Activated naive CD4-positive, alpha-beta T cell treated with anti-CD3 and anti-CD28 coated beads for 36 hours (primary cell): ENCODE data around the gene CDC42SE1. TPM values are rescaled to one million over a fixed set of nuclear protein-coding genes. Genes with fewer than 3 reads are reported as not detected.

Source experiments
- CTCF ChIA-PET: fragments of 350-600 bp; sonication (Branson Sonifier 250); formaldehyde crosslinking; loops from one replicate; lab custom pipeline; 2021; ENCODE audit warnings: antibody characterized with exemption; lab: Charles Lee
- DNase-seq: peaks from one replicate; pipeline ENCODE4 v3.0.0-alpha.2; 2020
- H3K27ac Mint-ChIP-seq: one replicate; pipeline ENCODE4 v1.8.0; 2021; ENCODE audit warnings: mild to moderate bottlenecking, mixed read lengths
- H3K27me3 Mint-ChIP-seq: one replicate; pipeline ENCODE4 v1.8.0; 2021; ENCODE audit warnings: low read depth, mixed read lengths
- H3K36me3 Mint-ChIP-seq: one replicate; pipeline ENCODE4 v1.8.0; 2021; ENCODE audit warnings: low read depth, mixed read lengths
- H3K4me1 Mint-ChIP-seq: one replicate; pipeline ENCODE4 v1.8.0; 2021; ENCODE audit warnings: low read depth, mixed read lengths
- H3K4me3 Mint-ChIP-seq: one replicate; pipeline ENCODE4 v1.8.0; 2021; ENCODE audit warnings: mild to moderate bottlenecking, moderate library complexity, mixed read lengths
- H3K9me3 Mint-ChIP-seq: one replicate; pipeline ENCODE4 v1.8.0; 2021; ENCODE audit warnings: mixed read lengths
- intact Hi-C: fragments of 100-400 bp; cut with micrococcal nuclease; formaldehyde crosslinking; loops from one replicate; pipeline ENCODE4 v1.15.1; 2023
- total RNA-seq, 2 experiments: library from RNA; stranded (reverse); gene quantifications; one replicate each; pipeline ENCODE4 v1.2.3, GENCODE V29; 2021

The CDC42SE1 gene
- total RNA-seq, 2 experiments from 2014 or later, result 98.1 to 99.0 TPM

DNA sequence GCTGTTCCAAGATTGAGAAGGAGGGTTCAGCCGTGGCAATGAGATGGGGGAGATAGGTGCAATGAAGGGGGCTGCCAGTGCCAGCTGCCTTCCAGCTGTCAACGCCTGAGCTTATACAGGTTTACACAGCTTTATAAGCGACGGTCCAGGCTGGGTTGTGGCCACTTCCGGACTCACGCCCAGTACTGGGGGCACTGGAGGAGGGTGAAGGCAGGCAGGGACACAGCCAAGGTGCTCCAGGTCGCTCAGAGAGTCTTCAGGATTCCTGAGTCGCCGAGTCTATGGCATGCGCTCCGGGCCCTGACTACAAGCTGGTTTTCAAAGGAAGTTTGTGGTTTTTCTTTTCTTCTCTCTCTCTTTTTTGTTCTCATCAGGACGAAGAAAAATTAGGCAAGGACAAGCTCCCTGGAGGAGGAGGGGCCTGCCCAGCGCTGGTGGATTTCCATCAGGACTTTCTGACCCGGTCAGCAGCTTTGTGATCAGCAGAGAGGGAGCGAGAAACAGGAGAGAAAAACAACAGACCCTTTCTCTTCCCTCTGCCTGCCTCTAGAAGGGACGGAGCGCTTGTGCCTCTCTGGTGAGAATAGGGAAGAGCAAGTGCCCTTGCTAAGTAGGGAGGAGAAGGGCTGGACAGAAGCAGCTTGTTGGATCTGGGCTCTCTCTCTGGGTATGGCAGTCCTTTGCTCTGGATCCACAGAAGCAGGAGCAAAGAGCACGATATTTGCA is 52.9 kb downstream of the CDC42SE1 start, which contains the start of gene MINDY1:
Gene MINDY1 (minus strand): TSS at position 576 of the 726 bp plus-strand sequence. CDS start 4,285 bp downstream, outside the sequence.
- DNase-seq, result peak; percentile 65
- Mint-ChIP-seq H3K4me3 (peak within 1 kb of the TSS; percentile 92), H3K27ac (peak within 1 kb of the TSS; percentile 99), H3K27me3 (no peaks in the 10 kb centered on the region), H3K36me3 (peaks cover 8% of the 10 kb centered on the region), H3K4me1 (peaks cover 66% of the 10 kb centered on the region), H3K9me3 (no peaks in the 10 kb centered on the region)
- CTCF ChIA-PET, result interaction anchor here (0.5 to 4.7 kb wide), 21 partner anchors 11 to 444 kb away, joined by 3 to 54 read pairs (median 4); partner anchors contain the start of genes C1orf56 and CERS2
- intact Hi-C loops, result loop anchor here (1.0 to 10.0 kb wide), 5 partner anchors 27 to 642 kb away; partner anchors contain the start of genes CTSS, GOLPH3L and RPRD2

DNA sequence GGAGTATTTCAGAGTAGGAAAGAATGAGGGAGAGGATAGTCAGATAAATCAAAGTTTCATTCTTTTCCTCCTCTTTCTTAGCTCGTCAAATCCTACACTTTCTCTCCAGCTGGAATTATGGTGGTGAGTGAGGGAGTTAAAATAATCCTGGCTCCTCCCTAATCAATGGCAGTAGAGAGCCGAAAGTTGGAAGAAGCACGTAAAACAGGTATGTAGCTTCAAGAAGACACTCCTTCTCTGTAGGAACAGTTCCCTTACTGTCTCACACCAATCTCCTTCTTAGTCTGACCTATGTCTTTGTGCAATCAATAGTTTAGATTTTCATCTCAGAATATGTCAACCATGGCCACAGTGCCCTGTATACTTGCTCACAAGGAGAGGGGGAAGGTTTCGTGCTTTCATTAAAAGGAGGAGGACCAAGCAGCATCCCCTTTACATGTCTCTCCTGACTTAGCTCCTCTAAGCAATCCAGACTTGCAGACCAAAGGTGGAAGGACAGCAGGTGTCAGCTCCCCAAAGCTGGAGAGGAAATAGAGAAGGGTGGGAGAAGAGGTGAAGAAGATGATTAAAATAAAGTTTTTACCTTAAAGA is 53.6 kb downstream of the CDC42SE1 start:
- peaks cover 8% of the 10 kb centered on the region for H3K36me3 Mint-ChIP-seq
- CTCF ChIA-PET, result interaction anchor here (0.5 to 4.7 kb wide), 17 partner anchors 10 to 388 kb away, joined by 3 to 54 read pairs (median 5); partner anchors contain the start of genes C1orf56 and CERS2

DNA sequence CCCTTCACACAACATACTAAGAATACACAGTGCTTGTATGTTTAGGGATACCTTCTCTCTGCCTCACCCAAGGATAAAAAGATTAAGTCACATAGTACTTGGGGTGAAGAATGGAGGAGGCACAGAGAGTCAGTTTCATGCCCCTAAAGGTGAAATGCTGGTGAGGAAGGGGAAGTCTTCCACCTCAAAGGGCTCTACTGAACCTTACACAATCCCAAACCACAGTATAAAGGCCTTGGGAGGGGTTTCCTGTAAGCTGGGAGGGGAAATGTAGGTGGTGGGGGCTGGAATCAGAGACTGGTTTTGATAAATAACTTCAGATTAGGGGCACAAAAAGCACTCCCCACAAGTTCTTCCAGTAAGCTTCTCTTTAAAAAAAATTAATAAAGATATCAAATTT is 56.2 kb downstream of the CDC42SE1 start:
- no peaks in the 10 kb centered on the region for H3K27me3 Mint-ChIP-seq
- H3K27ac Mint-ChIP-seq, result peak overlapping the region; percentile 89
- peak; percentile 31 for DNase-seq
- peak overlapping the region; percentile 39 for H3K4me3 Mint-ChIP-seq
- H3K36me3 Mint-ChIP-seq, result peaks cover 9% of the 10 kb centered on the region
- intact Hi-C loops, result loop anchor here (2.0 to 10.0 kb wide), 3 partner anchors 158 to 638 kb away; partner anchors contain the start of genes ENSA and RPRD2
- no peaks in the 10 kb centered on the region for H3K9me3 Mint-ChIP-seq
- CTCF ChIA-PET, result interaction anchor here (1.1 to 10.8 kb wide), 3 partner anchors 7 to 23 kb away, joined by 3 to 171 read pairs (median 54); partner anchors contain the start of genes ANXA9 and CERS2
- peaks cover 68% of the 10 kb centered on the region for H3K4me1 Mint-ChIP-seq

More for the DNA sequence above, 53.6 kb downstream of the CDC42SE1 start:
- intact Hi-C loops, result loop anchor here (1.0 to 10.0 kb wide), 5 partner anchors 27 to 641 kb away; partner anchors contain the start of genes CTSS, GOLPH3L and RPRD2
- Mint-ChIP-seq H3K9me3 (no peaks in the 10 kb centered on the region), H3K4me1 (peaks cover 67% of the 10 kb centered on the region), H3K27ac (peak overlapping the region; percentile 99), H3K4me3 (peak overlapping the region; percentile 92), H3K27me3 (no peaks in the 10 kb centered on the region)
- peak; percentile 15 for DNase-seq

DNA sequence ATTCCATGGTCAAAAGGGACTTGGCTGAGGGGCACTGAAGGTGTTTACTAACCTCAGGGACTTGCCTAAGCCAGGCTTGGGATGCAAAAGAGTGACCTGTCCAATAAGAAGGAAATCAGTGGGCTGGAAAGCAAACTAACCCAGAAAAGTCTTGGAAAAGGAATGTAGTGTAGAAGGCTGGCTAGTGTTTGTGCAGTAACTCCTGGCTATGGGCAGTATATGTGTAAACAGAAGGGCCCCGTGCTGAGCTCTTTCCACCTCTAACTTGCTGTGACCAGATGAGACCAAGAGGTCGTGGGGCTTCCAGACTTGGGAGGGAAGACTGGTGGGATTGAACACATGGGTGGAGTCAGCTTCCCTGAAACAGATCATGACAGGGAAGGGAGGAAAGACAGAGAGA is 56.8 kb downstream of the CDC42SE1 start:
- H3K9me3 Mint-ChIP-seq, result no peaks in the 10 kb centered on the region
- peaks cover 63% of the 10 kb centered on the region for H3K4me1 Mint-ChIP-seq
- intact Hi-C loops, result loop anchor here (2.0 to 10.0 kb wide), 3 partner anchors 158 to 638 kb away; partner anchors contain the start of genes ENSA and RPRD2
- H3K4me3 Mint-ChIP-seq, result no peak overlapping the region
- H3K36me3 Mint-ChIP-seq, result peaks cover 9% of the 10 kb centered on the region
- CTCF ChIA-PET, result interaction anchor here (1.1 to 10.8 kb wide), 2 partner anchors 12 to 22 kb away, joined by 3 to 171 read pairs; partner anchors contain the start of genes ANXA9 and CERS2
- peak overlapping the region; percentile 89 for H3K27ac Mint-ChIP-seq
- no peak for DNase-seq
- H3K27me3 Mint-ChIP-seq, result no peaks in the 10 kb centered on the region

DNA sequence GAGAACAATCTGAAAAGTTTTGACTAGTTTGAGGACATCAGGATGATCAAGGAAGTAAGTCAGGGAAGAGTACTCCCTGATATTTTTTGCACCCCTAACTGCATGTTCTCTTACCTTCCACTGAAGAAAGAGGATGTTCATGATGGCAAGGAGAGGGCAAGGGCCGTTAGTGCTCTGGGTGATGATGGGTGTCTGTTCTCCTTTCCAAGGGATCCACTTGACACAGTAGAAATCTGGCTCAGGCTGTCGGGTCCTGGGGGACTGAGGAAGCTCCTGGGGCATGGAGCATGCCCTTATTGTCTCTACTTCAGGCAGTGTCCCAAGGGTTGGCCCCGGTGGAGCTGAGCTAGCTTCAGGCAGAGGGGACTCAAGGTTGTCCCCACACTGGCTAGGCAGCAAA is 57.4 kb downstream of the CDC42SE1 start:
- Mint-ChIP-seq H3K4me1 (peaks cover 58% of the 10 kb centered on the region), H3K27ac (peak overlapping the region; percentile 56), H3K27me3 (no peaks in the 10 kb centered on the region), H3K36me3 (peaks cover 9% of the 10 kb centered on the region), H3K9me3 (no peaks in the 10 kb centered on the region), H3K4me3 (no peak overlapping the region)
- CTCF ChIA-PET, result interaction anchor here (1.1 to 10.8 kb wide), 3 partner anchors 12 to 23 kb away, joined by 3 to 171 read pairs (median 3); partner anchors contain the start of genes ANXA9 and CERS2
- intact Hi-C loops, result loop anchor here (2.0 to 10.0 kb wide), 3 partner anchors 157 to 637 kb away; partner anchors contain the start of genes ENSA and RPRD2
- no peak for DNase-seq

DNA sequence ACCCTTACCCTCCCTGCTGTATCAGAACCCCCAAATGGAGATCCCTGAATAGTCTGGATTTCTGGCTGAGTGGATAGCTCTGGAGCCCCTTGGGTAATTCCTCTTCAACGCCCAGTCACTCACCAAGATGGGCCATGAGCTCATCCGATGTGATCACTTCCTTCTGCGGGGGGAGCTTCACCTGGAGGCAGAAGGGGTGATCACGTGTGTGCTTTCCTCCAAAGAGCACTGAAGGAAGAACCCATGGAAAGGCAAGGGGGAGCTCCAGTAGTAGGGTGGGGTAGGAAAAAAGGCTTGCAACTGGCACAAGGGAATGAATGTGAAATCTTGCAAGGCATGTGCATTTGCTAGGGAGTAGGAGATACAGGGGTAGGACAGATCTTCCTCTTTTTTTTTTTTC is 57.8 kb downstream of the CDC42SE1 start:
- CTCF ChIA-PET, result interaction anchor here (0.9 to 10.8 kb wide), 3 partner anchors 21 to 746 kb away, joined by 3 to 171 read pairs (median 3); partner anchors contain the start of genes ANXA9 and CERS2
- intact Hi-C loops, result loop anchor here (2.0 to 10.0 kb wide), 3 partner anchors 157 to 637 kb away; partner anchors contain the start of genes ENSA and RPRD2
- Mint-ChIP-seq H3K27me3 (no peaks in the 10 kb centered on the region), H3K27ac (peak overlapping the region; percentile 56), H3K4me1 (peaks cover 53% of the 10 kb centered on the region), H3K9me3 (no peaks in the 10 kb centered on the region), H3K36me3 (peaks cover 9% of the 10 kb centered on the region), H3K4me3 (no peak overlapping the region)
- DNase-seq, result no peak

Other genes starting within 250 kb of the CDC42SE1 start
- 10 to 100 TPM; 28.8 to 28.9 TPM for gene ARNT, start 183.0 kb downstream of the CDC42SE1 start, total RNA-seq
- gene CTXND2, start 172.5 kb downstream of the CDC42SE1 start, total RNA-seq, result not detected
- 10 to 100 TPM; 40.4 to 44.7 TPM for gene SETDB1, start 133.3 kb downstream of the CDC42SE1 start, total RNA-seq
- gene CERS2, start 84.8 kb downstream of the CDC42SE1 start, total RNA-seq, result 100 to 1,000 TPM; 130 to 135 TPM
- not detected for gene ANXA9, start 77.3 kb downstream of the CDC42SE1 start, total RNA-seq
- 10 to 100 TPM; 14.6 to 15.1 TPM for gene MINDY1, start 52.7 kb downstream of the CDC42SE1 start, total RNA-seq
- gene PRUNE1, start 51.2 kb downstream of the CDC42SE1 start, total RNA-seq, result 10 to 100 TPM; 13.3 to 15.9 TPM
- 1 to 10 TPM; 1.1 to 1.3 TPM for gene BNIPL, start 23.0 kb downstream of the CDC42SE1 start, total RNA-seq
- gene C1orf56, start 11.9 kb downstream of the CDC42SE1 start, total RNA-seq, result under 1 TPM; 0.49 to 0.57 TPM
- 1 to 10 TPM; 3.3 to 3.6 TPM for gene MLLT11, start 775 bp upstream of the CDC42SE1 start, total RNA-seq
- gene GABPB2, start 11.1 kb upstream of the CDC42SE1 start, total RNA-seq, result 10 to 100 TPM; 16.1 to 16.2 TPM
- 1 to 10 TPM; 1.5 to 1.6 TPM for gene SEMA6C, start 87.0 kb upstream of the CDC42SE1 start, total RNA-seq
- gene TNFAIP8L2, start 97.0 kb upstream of the CDC42SE1 start, total RNA-seq, result 10 to 100 TPM in 1 of 2 experiments, 1 to 10 TPM in 1; 9.6 to 10.5 TPM
- gene LYSMD1, start 106.3 kb upstream of the CDC42SE1 start, total RNA-seq, result 1 to 10 TPM; 4.5 to 4.8 TPM
- gene SCNM1, start 106.5 kb upstream of the CDC42SE1 start, total RNA-seq, result 10 to 100 TPM; 60.5 to 64.2 TPM
- gene TMOD4, start 116.4 kb upstream of the CDC42SE1 start, total RNA-seq, result 1 to 10 TPM in 1 of 2 experiments, under 1 TPM in 1; 0.98 to 1.1 TPM
- 10 to 100 TPM; 49.8 to 56.9 TPM for gene VPS72, start 130.6 kb upstream of the CDC42SE1 start, total RNA-seq
- 10 to 100 TPM; 72.6 to 82.5 TPM for gene PIP5K1A, start 138.9 kb upstream of the CDC42SE1 start, total RNA-seq
- gene PSMD4, start 195.1 kb upstream of the CDC42SE1 start, total RNA-seq, result 100 to 1,000 TPM; 167 to 192 TPM
- 10 to 100 TPM; 20.9 to 22.0 TPM for gene ZNF687, start 222.7 kb upstream of the CDC42SE1 start, total RNA-seq